Stimulated activated CD8-positive, alpha-beta memory T cell treated with anti-CD3 and anti-CD28 coated beads, Interleukin-2, amount 100 ng/mL, for 1 hour (primary cell): ENCODE results near the gene HOXA13.

Experiments used
- DNase-seq, 2 donors: peaks; one replicate each; pipeline ENCODE4 v3.0.0-alpha.2; 2020; ENCODE audit warnings: low read depth in 2 of 2

The HOXA13 gene

DNA sequence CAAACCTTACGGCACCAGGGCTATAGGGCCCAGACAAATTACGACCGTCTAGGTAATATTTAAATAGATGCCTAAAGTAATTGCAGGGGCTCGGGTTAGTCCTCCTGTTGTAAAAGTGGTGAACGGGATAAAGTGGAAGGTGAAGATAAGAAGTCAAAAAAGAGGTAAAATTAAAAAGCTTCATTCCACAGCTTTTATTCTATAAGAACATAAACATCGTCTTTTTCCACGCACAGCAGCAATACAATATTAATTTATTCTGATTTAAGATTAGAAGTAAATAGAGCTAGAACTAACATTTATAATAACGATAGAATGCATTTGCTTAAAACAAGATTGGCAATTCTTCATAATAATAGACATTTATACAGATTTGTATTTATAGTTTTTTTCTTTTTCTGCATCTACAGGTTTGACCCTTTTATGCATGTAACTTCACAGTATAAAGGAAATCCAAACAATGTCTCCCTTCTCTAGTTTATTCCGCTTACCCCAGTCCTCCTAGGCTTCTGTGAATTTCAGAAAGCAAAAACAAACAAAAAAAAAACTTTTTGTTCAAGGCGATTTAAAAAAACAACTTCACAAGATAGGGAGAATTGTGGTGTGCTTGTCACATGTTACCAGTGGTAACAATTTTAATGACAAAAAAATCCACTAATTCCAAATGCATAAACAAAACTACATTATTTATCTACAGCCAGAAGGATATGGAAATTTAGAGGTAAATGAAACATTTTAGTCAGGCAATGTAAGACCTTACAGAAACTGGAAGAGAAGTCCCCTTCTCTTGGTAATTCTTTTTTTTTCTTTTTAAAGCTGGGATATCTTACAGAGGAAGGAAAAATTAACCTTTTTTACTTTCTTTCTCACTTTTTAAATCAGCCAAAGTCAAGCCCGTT, 29.2 kb downstream of the HOXA13 start:
- no peak for DNase-seq

DNA sequence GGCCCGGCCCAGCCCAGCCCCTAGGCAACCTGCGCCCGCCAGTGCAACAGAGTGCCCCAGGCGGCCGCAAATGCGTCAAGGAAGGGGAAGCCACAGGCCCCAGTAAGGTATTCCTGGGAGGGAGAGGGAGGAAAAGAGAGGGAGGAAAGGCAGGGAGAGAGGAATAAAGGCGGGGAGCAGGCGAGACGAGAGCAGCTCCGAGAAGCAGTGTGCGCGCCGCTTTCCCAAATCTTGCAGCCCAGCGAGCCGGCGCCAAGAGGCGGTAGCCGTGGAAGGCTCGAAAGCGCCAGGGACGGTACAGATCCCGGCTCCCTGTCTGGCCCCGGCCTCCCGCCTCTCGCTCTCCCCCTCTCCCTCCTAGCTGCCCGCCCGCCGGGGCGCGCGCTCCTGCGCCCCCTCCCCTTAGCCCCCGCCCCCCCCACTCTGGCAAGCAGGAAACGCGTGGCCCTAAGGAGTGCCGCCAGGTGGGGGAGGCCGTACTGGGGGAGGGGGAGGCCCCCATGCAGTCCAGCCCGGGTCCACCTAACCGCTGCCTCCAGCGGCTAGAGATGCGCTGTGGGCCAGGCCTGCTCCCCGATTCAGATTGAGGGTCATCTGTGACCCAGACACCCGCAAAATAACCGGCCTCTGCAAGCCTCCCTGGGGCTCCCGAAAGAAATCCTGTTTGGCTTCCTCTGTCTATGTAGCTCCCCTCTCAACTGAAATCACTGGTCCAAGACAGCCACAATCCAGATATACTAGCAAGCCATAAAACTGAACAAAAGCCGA, 30.0 kb downstream of the HOXA13 start:
- DNase-seq, result no peak

DNA sequence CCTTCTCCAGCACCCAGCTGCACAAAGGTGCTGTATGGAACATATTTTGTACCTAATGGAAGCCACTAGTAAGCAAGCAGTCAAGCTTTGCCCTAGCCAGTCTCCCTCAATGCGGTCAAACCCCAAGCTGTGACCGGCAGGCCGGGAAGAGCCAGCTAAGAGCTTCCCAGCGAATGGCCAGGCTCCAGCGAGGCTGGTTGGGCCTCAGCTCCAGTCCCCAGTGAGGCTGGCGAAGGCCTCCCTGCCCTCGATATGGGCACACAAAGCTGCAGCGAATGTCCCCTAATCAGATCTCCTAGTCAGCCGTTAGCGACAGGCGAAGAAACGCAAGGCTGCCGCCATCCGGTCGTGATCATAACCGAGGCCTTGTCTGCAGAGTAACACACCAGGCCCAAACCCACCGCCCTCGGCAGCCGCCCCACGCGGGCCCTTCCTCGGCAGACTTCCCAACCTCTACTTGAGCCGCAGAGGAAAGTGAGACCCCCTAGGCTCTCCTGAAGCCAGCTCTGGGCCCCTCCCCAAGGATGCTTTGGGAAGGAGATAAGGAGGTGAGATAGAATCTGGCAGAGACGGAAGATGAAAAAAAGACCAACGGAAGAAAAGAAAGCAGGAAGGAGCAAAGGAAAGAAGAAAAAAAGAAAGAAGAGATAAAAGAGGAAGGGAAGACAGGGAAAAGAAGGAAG, 31.5 kb downstream of the HOXA13 start:
- no peak for DNase-seq

DNA sequence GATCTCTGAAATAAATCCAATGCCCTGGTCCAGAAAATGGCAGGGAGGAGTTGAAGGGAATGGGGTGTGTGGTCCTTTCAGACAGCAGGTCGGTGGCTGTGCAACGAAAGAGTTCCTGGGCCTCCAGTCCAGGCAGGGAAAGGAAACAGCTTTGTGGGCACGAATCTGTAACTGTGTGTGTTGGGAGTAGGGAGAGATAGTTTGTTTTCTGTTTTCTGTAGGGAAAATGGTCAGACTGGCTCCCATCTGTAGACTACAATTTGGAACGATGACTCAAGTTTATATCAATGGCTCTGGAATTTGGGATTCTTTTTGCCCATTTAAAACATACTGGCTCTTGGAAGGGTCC, 32.0 kb downstream of the HOXA13 start:
- DNase-seq, result no peak

DNA sequence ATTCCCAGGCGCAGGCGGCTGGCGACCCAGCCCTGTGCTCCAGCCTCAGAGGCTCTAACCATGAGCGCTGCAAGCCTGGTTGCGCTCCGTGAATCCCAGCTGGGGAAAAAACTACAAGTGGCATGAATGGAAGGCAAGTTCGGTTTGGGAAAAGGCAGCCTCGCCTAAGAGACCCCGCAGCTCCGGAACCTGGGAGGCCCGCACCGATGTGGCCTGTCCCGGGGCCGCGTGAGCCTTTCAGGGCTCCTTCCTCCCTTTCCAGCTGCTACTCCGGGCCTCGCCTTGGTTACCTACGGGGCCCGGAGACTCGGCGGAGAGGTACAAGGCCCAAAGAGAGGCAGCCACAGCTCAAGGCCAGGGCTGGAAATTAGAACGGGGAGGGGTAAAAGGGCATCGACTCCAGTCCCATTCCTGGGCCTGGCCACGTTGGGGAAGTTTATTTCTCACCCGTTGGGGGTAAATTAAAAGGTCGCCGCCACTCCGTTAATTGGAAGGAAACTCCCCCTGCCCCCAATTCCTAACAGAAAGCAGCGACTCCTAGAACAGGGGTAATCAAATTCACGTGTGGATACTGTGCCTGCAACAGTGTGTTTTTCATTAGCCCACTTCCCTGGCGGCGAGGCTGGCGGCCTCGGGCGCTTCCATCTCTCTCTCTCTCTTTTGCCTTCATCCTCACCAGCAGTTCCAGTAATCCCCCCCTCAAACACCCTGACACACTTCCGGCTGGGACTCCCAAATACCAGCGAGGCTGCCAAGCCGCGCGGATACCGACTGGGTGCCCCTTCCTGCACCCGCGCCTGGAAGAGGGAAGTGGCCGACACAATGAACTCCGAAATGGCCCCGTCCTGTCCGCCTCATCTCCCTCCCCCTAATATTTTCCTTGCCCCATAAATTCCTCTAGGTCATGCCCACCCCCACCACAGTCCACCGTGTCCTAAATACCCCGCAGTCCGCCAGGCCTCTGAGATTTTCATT, 33.1 kb downstream of the HOXA13 start:
- DNase-seq, result no peak

DNA sequence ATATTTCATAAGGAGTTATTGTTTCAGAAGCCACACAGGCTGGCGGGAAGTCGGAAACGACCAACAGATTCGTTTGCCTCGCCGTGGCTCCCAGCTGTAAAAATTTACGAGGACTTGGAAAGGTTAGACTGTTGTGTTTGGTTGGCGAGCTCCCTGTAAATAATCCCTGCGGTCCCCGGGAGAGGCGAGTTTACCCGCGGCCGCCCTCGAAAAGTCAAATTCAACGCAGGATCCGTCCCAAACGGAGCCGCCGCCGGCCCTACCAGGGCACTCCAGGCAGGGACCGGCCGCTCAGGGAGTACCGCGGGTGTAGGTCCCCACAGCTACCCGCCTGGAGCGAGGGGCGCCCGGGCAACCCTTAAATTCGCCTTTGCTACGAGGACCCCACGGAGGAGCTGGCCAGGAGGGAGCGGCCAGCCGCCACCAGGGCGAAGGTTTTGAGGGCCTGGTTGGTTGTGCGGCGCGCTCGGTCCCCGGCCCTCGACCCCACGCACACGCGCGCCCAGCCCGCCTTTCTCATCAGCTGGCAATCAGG, 33.8 kb downstream of the HOXA13 start:
- DNase-seq, result no peak

DNA sequence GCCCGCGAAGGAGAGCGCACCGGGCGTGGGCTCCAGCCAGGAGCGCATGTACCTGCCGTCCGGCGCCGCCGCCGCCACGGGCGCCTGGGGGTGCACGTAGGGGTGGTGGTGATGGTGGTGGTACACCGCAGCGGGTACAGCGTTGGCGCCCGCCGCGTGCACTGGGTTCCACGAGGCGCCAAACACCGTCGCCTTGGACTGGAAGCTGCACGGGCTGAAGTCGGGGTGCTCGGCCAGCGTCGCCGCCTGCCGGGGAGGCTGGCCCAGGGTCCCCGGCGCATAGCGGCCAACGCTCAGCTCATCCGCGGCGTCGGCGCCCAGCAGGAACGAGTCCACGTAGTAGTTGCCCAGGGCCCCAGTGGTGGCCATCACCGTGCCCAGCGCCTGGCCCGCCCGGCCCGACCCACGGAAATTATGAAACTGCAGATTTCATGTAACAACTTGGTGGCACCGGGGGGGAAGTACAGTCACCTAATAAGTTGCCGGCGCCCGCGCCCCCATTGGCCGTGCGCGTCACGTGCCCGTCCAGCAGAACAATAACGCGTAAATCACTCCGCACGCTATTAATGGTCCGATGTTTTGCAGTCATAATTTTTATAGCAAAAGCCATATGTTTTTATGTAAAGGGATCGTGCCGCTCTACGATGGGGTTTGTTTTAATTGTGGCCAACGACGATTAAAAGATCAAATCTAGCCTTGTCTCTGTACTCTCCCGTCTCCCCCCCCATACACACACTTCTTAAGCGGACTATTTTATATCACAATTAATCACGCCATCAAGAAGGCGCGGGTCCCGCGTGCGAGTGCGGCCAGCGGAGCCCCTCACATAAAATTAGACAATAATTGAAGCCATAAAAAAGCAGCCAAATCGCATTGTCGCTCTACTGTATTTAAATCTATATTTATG, 34.5 kb downstream of the HOXA13 start, which contains the start of gene HOXA9:
Gene HOXA9 (minus strand): TSS at position 449 of the 907 bp plus-strand sequence. CDS start 80 bp downstream, at position 369.
- DNase-seq, result no peak

DNA sequence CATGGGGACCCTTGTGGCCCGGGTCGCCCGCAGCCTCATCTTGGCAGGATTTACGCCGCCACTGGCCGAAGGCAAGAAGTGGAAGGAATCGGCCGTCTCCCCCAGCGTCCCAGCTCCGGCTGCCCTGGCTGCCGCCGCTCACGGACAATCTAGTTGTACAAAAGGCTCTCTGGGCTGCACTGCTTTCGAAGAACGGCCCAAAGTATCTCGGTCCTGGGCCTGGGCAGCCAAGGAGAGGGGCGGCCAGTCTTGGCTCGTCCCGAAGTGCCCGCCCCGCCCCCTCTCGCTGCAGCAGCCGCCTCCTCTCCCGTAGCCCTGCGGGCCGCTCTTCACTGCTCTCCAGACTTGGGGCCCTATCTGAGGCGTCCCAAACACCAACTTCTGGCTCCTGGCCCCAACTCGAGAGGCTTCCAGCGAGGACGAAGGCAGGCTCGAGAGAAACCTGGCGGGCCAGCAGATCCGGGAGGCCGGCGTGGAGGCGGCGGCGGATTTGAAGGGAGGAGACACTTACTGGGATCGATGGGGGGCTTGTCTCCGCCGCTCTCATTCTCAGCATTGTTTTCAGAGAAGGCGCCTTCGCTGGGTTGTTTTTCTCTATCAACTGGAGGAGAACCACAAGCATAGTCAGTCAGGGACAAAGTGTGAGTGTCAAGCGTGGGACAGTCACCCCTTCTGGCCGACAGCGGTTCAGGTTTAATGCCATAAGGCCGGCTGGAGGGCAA, 35.4 kb downstream of the HOXA13 start:
- no peak for DNase-seq

DNA sequence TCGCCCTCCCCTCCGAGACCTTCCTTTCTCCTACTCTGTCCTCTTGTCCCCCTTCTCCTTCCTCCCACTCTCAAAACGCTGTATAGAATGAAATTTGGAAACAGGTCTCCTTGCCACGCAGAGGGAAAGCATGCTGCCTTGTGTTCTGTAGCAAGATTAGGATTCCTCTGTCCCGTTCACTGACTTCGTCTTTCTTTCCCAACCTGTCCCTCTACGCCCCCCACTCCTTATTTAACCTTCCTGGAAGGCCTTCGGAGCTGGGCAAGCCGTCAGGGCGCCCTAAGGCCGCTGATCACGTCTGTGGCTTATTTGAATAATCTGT, 35.9 kb downstream of the HOXA13 start:
- DNase-seq, result no peak

DNA sequence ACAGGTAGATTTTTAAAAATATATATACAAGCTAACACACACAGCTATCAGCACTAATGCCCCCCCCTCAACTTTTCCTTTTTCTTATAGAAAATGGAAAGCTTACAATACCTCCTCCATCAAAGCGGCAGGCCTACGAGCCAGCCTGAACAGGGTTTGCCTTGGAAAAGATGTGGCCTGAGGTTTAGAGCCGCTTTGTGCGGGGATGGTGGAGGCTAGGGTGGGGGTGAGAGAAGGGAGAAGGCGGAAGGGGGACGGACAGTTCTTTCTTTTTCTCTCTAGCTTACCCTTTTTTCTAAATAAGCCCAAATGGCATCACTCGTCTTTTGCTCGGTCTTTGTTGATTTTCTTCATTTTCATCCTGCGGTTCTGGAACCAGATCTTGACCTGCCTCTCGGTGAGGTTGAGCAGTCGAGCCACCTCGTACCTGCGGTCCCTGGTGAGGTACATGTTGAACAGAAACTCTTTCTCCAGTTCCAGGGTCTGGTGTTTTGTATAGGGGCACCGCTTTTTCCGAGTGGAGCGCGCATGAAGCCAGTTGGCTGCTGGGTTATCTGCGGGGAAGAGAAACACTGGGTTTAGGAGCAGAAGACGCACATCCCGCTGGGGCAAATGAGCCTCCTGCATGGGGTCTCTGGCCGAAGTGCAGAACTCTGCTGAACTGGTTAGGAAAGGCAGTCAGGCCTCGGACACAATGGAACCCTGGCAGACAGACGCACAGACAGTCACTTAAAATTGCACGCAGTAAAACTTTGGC, 36.4 kb downstream of the HOXA13 start:
- no peak for DNase-seq

DNA sequence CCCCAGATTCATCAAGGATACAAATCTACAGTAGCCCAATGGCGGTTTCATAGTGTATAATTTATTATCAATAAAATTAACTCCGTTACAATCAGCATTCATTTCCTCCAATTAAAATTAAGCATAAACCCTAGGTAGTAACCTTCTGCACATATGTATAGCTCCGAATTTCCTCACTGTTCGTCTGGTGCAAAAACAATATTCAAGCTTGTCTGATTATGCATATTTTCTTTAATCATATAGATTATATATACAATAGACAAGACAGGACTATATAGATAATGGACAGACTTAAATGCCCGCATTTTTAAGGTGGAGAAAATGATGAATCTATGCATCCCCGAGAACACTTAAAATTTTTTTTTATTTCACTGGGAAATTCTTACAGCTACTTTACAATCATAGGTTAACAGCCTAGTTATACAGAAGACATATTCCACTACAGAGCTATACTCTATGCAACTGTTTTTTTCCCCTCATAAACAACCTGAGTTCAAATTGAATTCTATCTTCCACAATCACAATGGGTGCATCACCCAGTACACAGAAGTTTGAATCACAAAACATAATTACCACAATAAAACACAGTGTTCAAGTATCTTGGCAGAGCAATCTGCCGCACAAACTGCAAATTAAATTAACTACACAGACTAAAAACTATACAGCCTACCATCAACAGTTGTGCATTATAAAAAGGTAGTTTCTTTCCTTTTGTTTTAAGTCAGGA, 37.2 kb downstream of the HOXA13 start:
- DNase-seq, result no peak

DNA sequence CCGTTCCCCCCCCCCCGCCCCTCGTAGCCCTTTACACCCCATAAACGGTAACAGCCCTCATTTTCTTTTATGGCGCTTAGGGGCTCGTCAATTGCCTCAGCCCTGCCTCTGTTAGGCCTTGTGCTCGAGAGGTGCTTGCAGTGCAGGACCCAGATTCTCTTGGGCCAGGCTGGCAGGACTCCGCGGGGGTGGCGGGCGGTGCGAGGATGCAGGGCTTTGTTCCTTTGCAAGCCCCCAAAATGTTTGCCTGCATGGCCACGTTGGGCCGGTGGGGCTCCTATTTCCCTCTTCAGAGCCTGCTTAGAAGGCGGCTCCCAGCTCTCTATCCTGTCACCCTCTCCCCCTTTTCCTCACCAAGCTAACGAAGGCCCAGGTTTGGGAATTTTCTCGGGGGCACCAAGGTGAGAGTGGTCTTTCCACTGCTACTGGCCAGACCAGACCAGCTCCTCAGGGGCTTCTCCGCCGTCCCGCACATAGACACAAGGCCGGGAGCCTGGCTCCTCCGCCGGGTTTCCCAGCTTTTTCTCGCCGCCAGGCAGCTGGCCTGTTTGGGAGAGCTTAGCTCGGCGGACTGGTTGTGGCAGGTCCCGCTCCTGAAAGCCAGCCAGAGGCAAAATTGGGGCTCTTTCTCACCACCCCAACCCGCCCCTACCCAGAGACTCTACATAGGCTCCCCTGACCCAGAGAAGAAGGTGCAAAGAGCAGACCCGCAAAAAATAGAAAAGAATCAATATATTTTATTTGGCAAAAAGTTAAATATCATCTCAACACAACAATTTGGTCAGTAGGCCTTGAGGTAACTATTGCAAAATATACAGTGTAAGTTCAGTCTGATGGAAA, 38.0 kb downstream of the HOXA13 start:
- DNase-seq, result no peak

DNA sequence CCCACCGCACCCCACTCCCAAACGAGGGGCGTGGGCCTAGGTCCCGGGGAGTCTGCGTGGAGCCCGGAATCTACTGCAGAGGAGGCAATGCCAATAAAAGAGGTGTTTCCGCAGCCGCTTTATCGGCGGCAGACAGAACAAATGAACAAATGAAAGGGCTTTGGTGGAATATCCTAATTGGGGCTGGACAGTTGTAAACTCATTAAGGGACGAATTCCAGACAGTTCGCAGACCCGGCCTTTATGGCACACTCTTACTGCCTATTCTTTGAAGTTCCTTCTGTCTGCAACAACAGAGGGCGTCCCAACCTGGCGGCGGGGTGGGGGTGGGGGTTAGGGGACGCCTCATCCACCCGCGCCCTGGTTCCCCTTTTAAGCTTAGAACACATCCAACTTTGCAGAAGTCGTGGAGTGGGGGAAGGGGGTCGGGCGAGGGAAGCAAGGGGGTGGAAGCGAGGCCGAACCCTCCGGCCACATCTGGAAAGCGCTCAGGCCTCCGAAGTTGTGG, 38.6 kb downstream of the HOXA13 start:
- no peak for DNase-seq

DNA sequence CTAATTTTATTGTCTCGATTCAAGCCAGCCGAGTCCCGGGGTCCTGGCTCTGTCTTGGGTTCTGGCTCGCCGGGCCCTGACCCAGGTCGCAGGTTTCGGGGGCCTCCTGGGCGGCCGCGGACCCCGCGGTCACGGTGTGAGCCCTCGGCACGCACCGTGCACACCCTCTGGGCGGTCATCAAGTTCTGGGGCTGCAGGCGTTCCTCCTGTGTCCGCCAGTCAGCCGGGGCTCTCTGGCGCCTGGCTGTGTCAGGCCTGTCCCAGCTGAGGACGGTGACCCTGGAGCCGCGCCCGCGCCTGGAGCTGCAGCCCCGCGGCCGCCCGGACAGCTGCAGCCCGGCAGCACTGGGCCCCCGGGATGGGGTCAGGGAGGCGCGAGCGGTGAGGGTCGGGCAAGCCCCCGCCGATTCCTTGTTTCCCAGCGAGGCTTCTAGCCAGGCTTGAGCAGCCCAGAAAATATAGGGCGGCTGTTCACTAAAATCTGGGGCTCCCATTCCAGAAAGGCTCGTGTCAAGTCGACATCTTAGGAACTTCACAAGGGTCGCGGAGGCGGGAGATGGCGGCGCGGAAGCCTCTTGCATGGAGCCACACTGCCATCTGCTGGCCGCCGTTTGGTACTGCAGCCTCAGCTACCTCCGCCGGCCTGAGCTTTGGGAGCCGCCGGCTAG, 39.2 kb downstream of the HOXA13 start:
- DNase-seq, result peak; percentile 77 to 78

DNA sequence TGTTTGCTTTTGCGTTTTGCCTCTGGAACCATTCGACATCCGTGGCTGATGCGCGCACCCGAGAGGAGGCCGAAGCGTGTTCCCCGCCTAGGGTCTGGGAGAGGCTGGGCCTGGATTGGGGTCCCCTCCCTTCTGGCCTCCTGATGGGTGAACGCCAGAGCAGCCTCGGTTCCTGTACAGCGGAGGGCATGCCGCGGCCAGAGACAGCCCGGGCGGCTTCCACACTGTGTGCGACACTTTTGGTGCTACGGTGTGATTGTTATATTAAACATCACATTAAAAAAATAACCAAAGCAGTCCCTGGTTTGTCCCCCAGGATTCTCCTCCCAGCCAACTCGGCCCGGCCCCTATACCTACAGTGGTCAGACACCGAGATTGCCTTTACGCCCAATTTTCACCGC, 39.7 kb downstream of the HOXA13 start:
- no peak for DNase-seq
